Hippocampal formation (tissue), 2 donors: Measurements from ENCODE around the gene TSEN15.

Source experiments
- DNase-seq, 2 donors: peaks; one replicate each; lab custom pipeline; 2025; lab: John Stamatoyannopoulos, UW

TSEN15 gene

DNA sequence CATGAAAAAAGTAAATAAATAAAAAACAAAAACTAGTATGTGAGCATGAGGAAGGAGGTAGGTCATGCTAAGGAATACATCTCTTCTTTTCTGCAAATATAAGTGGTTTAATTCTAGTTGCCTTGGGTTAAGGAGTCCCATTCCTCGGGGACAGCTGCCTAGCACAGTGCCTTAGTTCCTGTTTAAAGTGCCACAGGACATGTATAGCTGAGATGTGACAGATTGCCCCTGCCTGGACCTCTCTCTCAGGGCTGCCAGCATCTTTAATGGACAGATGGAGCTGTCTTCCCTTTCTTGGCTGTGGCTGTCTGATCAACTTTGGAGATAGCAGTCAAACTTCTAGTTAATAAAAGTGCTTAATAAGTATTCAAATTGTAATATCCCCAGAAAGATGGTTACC, 50.0 kb downstream of the TSEN15 start:
- no peak for DNase-seq

DNA sequence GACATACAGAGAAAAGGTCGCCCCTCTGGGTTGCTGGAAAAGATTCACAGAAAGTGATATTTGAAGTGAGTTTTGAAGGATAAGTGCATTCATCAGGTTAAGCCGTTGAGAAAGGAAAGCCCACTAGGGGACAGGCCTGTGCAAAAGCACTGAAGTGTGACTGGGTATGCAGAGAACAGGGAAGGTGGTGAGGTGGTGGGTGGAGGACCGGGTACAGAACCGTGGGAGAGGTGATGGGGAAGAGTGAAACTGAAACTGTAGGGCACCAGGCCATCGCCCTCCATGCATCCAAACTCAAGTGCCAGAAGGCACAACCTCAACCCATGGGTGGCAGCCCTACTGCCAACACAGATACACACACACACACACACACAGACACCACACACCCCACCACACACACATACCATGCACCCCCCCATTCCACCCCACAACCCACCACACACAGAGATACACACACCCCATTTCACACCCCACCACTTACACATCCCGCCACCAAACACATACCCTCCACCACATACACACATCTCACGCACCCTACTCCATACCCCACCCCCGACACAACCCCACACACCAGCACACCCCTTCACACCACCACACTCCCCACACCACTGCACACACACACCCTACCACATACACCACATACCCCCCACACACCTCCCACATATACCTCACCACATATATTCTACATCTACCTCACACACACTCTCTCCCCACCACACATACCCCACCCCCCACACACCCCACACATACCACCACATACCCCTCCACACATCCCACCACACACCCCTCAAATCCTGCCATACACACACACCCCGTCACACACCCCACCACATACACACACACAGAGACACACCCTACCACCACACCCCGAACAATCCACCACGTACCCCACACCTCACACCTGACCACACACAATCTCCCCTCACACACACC, 59.0 kb downstream of the TSEN15 start:
- DNase-seq = no peak

DNA sequence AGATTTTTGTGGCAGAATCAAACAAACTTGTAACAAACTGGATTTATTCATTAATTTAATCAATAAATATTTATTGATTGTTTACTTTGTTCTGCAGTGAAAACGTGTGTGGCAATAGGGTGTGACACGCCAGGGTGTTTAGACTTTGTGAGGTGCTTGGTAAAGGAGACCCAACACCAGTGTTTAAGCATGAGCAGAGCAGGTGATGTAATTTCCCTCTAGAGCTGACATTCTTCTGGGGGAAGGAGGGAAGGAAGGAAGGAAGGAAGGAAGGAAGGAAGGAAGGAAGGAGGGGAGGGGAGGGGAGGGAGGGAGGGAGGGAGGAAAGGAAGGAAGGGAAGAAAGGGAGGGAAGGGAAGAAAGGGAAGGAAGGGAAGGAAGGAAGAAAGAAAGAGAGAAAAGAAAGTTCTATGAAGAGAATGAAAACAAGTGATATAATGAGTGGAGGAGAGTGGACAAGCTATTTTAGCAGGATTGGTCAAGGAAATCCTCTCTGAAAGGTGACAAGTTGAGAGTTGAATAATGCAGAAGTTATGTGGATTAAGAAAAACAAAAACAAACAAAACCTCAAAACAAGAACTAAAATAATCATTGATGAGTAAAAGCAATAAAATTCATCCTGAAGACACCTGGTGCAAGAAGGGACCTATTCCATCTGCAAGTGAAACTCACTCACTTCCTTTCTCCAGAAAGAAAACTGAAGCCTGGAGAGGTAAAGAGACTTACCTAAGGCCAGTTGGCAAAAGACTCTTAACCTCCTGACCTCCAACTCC, 60.8 kb downstream of the TSEN15 start:
- DNase-seq = no peak

DNA sequence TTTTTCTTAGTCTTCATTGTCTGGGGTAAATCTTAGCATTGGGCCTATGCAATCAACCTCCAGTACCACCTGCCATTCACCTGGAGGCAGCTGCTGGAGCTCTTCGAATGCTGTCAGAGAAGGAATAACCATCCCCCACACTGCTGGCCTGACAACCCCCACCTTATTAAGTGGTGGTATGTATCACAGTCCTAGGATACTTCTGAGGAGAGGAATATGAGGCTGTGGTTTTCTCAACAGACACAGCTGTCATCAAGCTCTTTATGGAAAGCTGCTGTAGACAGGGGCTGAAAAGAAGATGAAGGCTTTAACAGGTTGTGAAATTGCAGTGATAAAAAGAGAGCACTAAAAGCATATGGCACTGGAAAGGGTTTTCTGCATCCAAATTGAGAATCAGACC, 61.7 kb downstream of the TSEN15 start:
- no peak for DNase-seq

DNA sequence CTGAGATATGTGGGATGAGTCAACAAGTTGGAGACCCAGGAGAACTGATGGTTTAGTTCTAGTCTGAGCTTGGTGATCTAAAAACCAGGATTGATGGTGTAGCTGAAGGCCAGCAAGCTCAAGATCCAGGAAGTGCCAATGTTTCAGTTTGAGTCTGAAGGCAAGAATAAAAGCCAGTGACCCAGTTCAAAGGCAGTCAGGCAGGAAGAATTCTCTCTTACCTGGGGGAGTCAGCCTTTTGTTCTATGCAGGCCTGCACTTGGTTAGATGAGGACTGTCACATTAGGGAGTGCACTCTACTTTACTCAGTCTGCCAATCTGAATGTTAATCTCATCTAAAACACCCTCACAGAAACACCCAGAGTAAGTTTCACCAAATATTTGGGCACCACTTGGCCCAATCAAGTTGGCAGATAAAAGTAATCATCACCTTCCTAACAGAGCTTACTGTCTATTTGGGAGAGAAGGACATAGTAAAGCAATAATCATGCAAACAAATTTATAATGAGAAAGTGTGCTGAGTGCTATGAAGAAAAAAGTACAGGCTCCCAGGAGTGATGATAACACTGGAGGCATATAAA, 63.4 kb downstream of the TSEN15 start:
- no peak for DNase-seq

DNA sequence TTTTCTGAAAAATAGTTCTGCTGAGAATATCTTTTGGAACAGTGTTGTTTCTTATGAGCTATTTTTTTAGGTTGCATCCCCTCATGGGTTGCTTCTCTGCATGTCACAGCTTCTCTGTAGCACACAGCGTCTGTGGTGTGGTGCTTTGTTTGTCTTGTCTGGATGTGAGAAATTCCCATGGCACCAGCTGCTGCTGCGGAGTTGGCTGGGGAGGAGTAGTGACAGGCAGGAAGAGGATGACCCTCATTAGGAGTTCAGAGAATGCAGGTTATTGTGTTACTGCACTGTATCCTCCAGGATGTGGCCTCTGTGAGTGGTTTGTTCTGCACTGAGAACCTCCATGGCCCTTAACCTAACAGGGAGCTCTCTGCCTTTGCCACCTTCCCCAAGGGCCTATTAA, 64.8 kb downstream of the TSEN15 start:
- no peak for DNase-seq

DNA sequence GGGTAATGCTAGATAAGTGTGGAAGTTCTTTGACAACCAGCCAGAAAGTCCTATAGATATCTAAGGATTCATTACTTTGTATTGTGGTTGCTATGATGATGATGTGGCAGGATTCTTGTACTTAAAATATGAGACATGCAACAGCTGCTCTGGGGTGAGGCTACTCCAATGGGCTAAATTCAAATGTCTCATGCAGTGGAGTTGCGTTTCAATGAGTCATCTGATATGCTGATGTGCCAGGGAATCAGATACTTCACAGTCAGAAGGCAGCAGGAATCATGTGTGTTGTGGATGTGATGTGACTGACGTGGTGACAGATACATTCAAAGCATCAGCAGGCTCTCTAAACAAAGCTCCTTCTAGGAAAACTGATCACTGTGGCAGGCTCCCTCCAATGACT, 66.5 kb downstream of the TSEN15 start:
- DNase-seq = no peak
